ENCODE results near the gene ICE2.
"Not testable (repeated sequence)": the region's sequence is repeated elsewhere in the genome, so short reads cannot be mapped to it uniquely, and the experiment has no call there.

ICE2 gene

GRCh38 chr15:60407415-60407805 lies 71.5 kb downstream of the ICE2 start:
- no peak for DNase-seq

DNA sequence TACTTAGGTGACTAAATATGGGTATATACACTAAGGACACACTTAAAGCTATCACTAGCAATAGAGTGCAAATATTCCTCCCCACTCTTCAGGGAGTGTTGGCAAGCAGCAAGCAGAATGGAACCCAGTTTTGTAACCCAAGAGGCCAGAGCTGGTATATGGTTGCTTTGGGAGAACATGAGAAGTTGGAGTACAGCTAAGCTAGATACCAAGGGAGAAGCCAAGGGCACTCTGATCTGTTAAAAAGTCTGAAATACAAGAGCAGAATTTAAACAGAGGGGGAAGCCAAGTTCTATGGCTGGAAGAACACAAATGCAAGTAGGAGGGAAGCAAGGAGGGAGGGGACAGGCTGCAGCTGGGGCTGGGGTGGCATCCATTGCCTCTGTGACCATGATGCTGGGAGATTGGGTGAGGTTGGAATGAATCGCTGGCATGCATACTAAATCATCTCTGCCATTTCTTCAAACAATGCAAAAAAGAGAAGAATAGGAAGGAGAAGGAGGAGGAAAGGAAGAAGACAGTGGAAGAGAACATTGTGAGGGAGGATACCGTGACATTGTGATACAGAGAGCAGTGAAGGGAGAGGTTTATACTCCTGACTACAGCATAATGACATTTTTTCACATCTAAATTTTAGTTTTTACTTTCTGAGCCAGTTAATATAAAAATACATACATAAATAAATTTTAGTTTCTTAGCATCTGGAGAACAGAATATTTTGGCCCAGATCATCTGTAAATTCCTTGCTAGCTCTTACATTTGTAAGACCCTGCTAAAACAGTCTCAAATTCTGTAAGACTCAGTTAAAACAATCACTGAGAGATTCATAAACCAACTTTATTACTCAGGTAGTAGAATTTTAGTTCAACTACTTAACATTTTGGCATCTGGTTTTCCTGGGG lies 72.2 kb downstream of the ICE2 start:
- no peak for DNase-seq

DNA sequence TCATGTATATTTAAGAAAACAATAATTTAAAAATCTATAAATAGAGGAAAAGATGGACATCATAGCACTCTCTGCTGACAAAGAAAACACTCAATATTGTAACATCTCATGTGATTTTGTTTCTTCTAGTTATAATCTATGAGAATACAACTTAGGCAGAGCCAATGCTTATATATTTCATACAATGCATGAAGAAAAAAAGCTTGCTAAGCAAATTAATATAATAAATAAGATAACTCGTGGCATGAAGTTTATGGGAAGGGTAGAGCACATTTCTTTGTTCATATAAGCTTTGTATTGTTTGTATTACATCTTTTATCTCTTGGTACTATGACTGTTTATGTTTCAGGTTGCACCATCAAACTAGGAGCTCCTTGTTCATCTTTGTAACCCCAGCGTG lies 73.5 kb downstream of the ICE2 start:
- no peak for DNase-seq

DNA sequence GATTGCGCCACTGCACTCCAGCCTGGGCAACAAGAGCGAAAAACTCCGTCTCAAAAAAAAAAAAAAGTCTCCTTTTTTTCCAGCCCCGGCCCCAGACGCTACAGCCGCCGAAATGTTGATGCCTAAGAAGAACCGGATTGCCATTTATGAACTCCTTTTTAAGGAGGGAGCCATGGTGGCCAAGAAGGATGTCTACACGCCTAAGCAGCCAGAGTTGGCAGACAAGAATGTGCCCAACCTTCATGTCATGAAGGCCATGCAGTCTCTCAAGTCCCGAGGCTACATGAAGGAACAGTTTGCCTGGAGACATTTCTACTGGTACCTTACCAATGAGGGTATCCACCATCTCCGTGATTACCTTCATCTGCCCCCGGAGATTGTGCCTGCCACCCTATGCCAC lies 74.6 kb downstream of the ICE2 start:
- not testable (repeated sequence) for DNase-seq

- no peak for DNase-seq
These were observed 78.0 kb downstream of the ICE2 start for GRCh38 chr15:60400944-60401343.

- DNase-seq = no peak
These were observed 79.0 kb downstream of the ICE2 start for GRCh38 chr15:60399931-60400330.

GRCh38 chr15:60399246-60399915 lies 79.6 kb downstream of the ICE2 start:
- DNase-seq = no peak

GRCh38 chr15:60397772-60398445 lies 81.0 kb downstream of the ICE2 start, which contains the start of gene ANXA2:
TSS of gene ANXA2 (minus strand) at chr15:60397986. CDS start at chr15:60386075, 11,911 bp downstream.
- DNase-seq = peak; percentile 80 to 83

DNA sequence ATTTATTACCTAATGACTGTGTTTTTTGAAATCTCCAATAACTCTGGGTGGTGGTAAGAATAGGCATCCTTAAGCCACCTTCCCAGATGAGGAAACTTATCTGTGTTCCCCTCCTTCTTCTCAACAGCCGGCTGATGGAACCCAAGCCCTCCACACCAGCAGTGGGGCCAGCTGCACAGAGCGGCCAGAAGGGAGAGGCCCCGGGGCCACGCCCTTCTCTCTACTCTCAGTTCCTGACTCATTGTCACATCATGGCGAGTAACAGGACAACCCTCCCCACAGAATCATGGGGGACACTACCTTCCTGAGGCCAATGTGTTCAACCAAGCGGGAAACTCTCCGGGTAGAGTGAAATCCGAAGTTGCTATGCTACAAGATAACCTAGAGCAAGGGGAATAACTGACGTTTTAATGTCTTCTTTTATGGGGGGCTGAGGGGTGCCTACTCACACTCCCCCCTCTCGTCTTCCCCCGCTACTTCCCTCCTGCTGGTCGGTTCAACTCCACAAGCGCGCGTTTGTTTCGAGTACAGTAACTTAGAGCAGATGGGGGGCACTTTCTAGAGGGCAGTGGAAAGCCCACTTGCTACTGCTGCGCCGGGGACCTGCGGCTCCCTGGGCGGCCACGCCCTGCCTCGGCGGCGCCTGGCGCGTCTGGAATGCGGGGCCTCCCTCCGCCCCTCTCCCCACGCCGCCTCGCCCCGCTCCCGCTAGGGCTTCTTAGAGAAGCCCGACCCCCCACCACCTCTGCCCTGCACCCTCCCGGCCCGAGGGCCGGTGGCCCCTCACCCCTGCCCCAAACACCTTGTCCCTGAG lies 81.8 kb downstream of the ICE2 start:
- DNase-seq = peak; percentile 61 to 72

DNA sequence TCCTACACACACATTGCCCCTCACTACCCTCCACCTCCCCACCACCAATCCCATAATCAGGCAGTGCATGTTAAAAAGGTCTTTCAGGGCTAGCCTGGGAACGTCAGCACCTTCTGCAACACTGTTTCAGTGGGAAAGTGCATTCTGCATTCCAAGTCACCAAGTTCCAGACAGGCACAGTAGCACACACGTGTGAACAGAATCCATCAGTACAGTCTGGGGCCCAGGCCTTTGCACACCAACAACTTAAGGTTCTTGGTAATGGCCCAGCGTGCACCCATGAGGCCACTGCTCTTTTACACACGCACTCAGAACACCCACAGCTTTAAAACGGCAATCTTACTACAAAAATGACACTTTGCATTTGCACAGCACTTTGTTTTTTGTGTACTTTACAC lies 82.4 kb downstream of the ICE2 start:
- DNase-seq = no peak

DNA sequence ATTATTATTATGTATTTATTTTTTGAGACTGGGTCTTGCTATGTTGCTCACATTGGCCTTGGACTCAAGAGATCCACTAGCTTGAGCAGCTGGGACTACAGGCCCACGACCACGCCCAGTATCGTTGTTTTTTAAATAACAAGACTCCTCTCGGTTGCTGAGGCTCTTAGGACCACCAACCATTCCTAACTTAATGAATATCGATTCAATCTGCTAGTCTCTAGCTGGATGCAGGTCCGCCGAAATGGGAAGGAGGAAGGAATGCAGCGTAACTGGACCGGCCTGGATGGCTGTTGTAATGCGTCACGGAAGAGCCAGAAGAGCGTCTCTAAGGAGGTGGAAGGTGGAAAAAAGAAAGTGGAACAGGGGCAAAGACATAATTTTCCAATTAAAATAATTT lies 82.8 kb downstream of the ICE2 start:
- DNase-seq = no peak

DNA sequence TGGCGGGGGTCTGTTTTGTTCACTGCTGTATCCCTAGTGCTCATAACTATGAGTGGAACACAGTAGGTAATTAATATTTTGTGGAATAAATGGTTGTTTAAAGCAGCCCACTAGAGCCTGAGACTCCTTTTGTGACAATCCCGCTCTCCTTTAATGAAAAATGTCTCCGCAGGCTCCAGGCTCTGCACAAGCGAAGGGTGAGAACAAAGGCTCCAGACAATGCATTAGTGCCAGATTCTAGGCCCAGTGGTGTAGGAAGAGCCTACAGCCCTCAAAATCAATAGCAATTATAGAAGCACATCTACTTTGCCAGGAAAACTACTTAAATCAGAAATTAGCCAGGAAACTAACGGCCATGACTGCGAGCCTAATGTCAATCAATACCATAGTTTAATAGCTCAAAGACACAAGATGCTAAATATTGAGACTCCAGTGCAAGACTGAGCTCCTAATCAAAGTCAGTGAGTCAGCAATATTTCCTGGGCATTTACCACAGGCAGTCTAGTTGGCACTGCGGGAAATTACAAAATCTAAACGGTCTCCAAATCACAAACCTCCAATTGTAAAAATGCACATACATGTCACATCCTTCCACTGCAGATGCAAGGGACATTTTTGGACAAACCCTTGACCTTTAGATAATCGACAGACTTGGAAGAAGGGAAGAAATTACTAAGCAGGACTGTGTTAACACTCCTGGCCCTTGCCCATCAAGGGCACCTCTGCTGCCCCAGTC lies 83.5 kb downstream of the ICE2 start:
- DNase-seq = no peak

- DNase-seq = no peak
These were observed 84.2 kb downstream of the ICE2 start for GRCh38 chr15:60394689-60395097.

DNA sequence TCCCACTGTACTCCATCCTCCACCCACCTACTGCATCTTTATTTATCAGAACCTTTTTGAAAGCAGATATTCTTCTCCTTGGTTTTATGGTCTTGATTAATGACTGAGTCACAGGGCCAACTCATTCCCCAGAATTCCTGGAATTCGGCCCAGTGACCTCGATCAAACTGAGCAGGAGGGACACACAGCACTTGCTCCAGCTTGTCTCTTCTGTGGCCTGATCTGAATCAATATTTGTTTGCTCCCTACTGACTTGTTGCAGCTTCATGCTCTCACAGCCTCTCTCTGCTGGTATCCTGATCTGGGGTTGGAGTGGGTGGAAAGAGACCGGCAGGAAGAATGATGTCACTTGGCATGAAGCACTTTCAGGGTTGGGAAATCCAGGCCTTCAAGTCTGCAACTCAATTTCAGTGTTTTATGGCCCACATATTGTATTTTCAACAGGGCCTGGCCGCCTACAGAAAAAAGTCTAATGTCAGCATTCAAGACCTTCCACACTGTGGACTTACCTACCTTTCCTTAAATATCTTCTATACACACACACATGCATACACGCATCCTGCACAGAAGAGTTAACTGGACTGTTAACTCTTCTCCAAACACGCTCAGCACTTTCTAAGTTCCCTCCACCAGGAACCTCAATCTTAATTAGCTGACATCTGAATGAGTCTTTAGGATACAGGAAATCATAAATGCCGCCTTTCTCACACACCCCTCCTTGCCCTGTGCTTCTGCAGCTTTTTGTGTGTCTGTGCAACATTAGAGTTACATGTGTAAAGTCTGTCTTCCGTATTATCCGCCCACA lies 85.8 kb downstream of the ICE2 start:
- peak in 1 of 2 experiments; percentile 27 for DNase-seq

DNA sequence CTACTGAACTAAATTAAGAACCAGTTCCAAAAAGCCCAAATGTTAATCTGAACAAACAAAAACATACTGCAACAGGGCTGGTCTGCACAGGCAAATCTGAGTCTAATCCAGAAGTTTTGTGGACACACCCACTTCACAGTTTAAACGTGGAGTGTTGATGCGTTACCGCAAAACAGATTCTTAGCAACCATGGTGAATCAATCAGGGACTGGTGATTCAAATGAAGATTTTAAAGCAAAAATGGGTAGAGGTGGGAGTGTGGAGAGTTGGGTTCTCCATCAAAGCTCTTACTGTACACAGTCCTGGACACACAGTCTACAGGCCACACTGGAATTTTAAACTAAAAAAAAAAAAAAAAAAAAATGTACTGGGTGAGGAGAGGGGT lies 86.3 kb downstream of the ICE2 start:
- DNase-seq = peak; percentile 30 to 44

GRCh38 chr15:60391722-60392315 lies 87.1 kb downstream of the ICE2 start:
- no peak for DNase-seq

- no peak for DNase-seq
These were observed 88.0 kb downstream of the ICE2 start for GRCh38 chr15:60390871-60391501.

- DNase-seq = no peak
These were observed 88.7 kb downstream of the ICE2 start for GRCh38 chr15:60390231-60390630.

DNA sequence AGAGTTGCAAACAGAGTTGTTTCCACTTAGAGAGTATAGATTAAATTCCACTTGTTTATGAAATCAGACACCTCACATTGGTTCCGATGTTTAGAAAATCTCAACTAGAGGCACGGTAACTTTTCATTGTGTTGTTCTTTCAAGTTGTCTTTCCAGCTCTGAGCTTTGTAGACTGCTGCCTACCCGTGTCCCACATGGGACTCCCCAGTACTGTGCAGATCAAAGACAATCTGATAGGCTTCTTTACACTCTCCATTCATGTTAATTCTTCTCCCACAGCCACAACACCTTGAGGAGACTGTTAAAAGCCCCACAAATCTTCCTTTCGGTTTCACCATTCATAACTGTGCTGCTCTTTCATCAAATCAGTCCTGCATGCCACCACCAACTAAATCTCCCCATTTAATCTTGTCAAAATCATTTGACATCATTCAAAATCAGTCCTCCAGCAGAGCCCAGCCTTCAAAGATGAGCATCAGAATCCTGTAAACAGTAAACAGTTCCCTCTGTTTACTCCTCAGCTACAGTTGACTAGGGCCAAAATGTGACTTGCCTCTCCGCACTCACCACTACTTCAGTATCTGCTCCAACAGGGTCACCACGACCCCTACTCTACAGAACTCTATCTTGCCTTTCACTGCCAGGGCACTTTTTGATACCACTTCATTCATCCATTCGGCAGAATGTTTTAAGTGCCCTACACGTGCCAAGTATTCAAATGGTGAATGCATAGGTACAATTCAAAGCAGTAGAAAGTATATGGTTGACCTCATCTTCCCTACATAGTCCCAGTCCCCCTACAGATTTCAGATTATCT lies 89.5 kb downstream of the ICE2 start:
- peak; percentile 22 to 49 for DNase-seq
